Measurements from ENCODE around the gene TDRD7.
"Not testable (repeated sequence)": the region's sequence is repeated elsewhere in the genome, so short reads cannot be mapped to it uniquely, and the experiment has no call there.

The TDRD7 gene

GRCh38 chr9:97425973-97426336 is 14.1 kb downstream of the TDRD7 start:
- in situ Hi-C loops (cut with MboI; ENCODE audit: low sequenced_read_pairs): no loop called here

GRCh38 chr9:97427885-97428284 is 16.0 kb downstream of the TDRD7 start:
- in situ Hi-C loops (cut with MboI; ENCODE audit: low sequenced_read_pairs): no loop called here

GRCh38 chr9:97430316-97431043 is 18.6 kb downstream of the TDRD7 start:
- in situ Hi-C loops (cut with MboI; ENCODE audit: low sequenced_read_pairs): no loop called here

- in situ Hi-C loops (cut with MboI; ENCODE audit: low sequenced_read_pairs): no loop called here
Measured at GRCh38 chr9:97431044-97431441, 19.1 kb downstream of the TDRD7 start.

- in situ Hi-C loops (cut with MboI; ENCODE audit: low sequenced_read_pairs): no loop called here
Measured at GRCh38 chr9:97431549-97432143, 19.8 kb downstream of the TDRD7 start.

- in situ Hi-C loops (cut with MboI; ENCODE audit: low sequenced_read_pairs): no loop called here
Measured at GRCh38 chr9:97437051-97437600, 25.2 kb downstream of the TDRD7 start.

- in situ Hi-C loops (cut with MboI; ENCODE audit: low sequenced_read_pairs): no loop called here
Measured at GRCh38 chr9:97438257-97438656, 26.4 kb downstream of the TDRD7 start.

GRCh38 chr9:97438666-97439065 is 26.8 kb downstream of the TDRD7 start:
- in situ Hi-C loops (cut with MboI; ENCODE audit: low sequenced_read_pairs): no loop called here

GRCh38 chr9:97440160-97440559 is 28.3 kb downstream of the TDRD7 start:
- in situ Hi-C loops (cut with MboI; ENCODE audit: low sequenced_read_pairs): no loop called here

- in situ Hi-C loops (cut with MboI; ENCODE audit: low sequenced_read_pairs): no loop called here
Measured at GRCh38 chr9:97441729-97442128, 29.8 kb downstream of the TDRD7 start.

GRCh38 chr9:97445119-97445701 is 33.3 kb downstream of the TDRD7 start:
- in situ Hi-C loops (cut with MboI; ENCODE audit: low sequenced_read_pairs): no loop called here

GRCh38 chr9:97447001-97447400 is 35.1 kb downstream of the TDRD7 start:
- in situ Hi-C loops (cut with MboI; ENCODE audit: low sequenced_read_pairs): no loop called here

GRCh38 chr9:97453573-97453972 is 41.7 kb downstream of the TDRD7 start:
- in situ Hi-C loops (cut with MboI; ENCODE audit: low sequenced_read_pairs): not testable (repeated sequence)

- in situ Hi-C loops (cut with MboI; ENCODE audit: low sequenced_read_pairs): not testable (repeated sequence)
Measured at GRCh38 chr9:97456841-97457240, 44.9 kb downstream of the TDRD7 start.

GRCh38 chr9:97459326-97459725 is 47.4 kb downstream of the TDRD7 start:
- in situ Hi-C loops (cut with MboI; ENCODE audit: low sequenced_read_pairs): no loop called here

GRCh38 chr9:97462159-97462558 is 50.3 kb downstream of the TDRD7 start:
- in situ Hi-C loops (cut with MboI; ENCODE audit: low sequenced_read_pairs): no loop called here

- in situ Hi-C loops (cut with MboI; ENCODE audit: low sequenced_read_pairs): no loop called here
Measured at GRCh38 chr9:97462914-97463313, 51.0 kb downstream of the TDRD7 start.

GRCh38 chr9:97468658-97469448 is 57.0 kb downstream of the TDRD7 start:
- in situ Hi-C loops (cut with MboI; ENCODE audit: low sequenced_read_pairs): no loop called here

GRCh38 chr9:97470076-97470475 is 58.2 kb downstream of the TDRD7 start:
- in situ Hi-C loops (cut with MboI; ENCODE audit: low sequenced_read_pairs): no loop called here

- in situ Hi-C loops (cut with MboI; ENCODE audit: low sequenced_read_pairs): no loop called here
Measured at GRCh38 chr9:97473717-97474116, 61.8 kb downstream of the TDRD7 start.

- in situ Hi-C loops (cut with MboI; ENCODE audit: low sequenced_read_pairs): no loop called here
Measured at GRCh38 chr9:97474372-97474925, 62.6 kb downstream of the TDRD7 start.

Measured in hTERT RPE-1 (cell line).